ENCODE data around the gene MYEOV. TPM values are rescaled to one million over a fixed set of nuclear protein-coding genes. Genes with fewer than 3 reads are reported as not detected.

Gene MYEOV
- total RNA-seq, 1 donor, result 0.86 TPM

GRCh38 chr11:69269926-69270697 is 23.8 kb upstream of the MYEOV start:
- TF ChIP-seq, protein P1, sequence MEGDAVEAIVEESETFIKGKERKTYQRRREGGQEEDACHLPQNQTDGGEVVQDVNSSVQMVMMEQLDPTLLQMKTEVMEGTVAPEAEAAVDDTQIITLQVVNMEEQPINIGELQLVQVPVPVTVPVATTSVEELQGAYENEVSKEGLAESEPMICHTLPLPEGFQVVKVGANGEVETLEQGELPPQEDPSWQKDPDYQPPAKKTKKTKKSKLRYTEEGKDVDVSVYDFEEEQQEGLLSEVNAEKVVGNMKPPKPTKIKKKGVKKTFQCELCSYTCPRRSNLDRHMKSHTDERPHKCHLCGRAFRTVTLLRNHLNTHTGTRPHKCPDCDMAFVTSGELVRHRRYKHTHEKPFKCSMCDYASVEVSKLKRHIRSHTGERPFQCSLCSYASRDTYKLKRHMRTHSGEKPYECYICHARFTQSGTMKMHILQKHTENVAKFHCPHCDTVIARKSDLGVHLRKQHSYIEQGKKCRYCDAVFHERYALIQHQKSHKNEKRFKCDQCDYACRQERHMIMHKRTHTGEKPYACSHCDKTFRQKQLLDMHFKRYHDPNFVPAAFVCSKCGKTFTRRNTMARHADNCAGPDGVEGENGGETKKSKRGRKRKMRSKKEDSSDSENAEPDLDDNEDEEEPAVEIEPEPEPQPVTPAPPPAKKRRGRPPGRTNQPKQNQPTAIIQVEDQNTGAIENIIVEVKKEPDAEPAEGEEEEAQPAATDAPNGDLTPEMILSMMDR (IDR thresholded peaks at IDR 0.05; ENCODE audit: insufficient read depth, low read depth, low read length), result no peak
- no peak overlapping the region for H3K4me3 ChIP-seq (ENCODE audit: low read depth, low read length)
- DNase-seq (ENCODE audit: low read depth), result no peak

DNA sequence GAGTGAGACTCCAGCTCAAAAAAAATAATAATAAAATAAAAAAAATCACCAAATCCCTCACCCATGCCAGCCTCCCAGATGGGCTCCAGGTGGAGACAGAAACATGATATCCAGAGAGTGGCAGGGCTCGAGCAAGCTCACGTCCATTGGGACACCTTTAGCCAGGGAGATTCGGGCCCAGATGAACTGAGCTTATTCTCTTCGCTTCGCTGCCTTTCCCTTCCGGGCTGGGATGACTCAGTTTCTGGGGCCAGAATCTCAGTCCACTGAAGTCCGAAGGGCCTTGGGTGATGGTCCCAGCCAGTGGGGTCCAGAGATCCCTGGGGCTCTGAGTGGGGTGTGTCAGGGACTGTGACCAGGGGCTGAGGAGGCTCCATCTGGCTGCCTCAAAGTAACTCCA is 23.0 kb upstream of the MYEOV start:
- no peak overlapping the region for H3K4me3 ChIP-seq (ENCODE audit: low read depth, low read length)
- DNase-seq (ENCODE audit: low read depth), result no peak
- TF ChIP-seq, protein P1 (IDR thresholded peaks at IDR 0.05; ENCODE audit: insufficient read depth, low read depth, low read length), result no peak

- TF ChIP-seq, protein P1 (IDR thresholded peaks at IDR 0.05; ENCODE audit: insufficient read depth, low read depth, low read length), result no peak
- no peak overlapping the region for H3K4me3 ChIP-seq (ENCODE audit: low read depth, low read length)
- DNase-seq (ENCODE audit: low read depth), result no peak
Observed at GRCh38 chr11:69272055-69272454, 21.9 kb upstream of the MYEOV start.

DNA sequence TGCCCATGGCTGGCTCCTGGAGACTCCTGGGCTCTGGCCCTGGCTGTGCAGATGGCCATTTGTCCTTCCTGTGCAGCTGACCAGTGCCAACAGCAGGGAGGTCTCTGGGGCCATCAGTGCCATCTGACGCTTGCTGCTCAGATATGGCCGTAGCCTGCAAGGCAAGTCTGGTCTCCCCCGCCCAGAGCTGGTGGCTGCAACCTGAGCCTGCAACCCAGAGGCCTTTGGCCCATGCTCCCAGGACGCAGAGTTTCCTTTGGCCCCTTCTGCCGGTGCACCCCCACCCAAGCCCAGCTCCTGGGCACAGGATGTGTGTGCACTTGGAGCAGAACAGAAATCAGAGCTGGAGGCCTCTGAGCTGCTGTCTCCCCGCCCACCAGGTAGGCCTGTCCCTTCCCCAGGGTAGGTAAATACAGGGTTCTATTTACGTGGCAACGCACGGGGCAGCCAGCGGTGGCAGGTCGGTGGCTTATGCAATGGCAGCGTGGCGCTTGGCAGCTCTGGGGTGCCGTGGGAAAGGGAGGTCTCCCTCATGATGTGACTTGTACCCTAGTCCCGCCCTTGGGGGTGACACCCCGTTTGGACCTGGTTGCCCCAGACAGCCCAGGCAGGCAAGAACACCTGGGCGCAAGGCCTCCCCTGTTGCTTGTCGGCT is 21.0 kb upstream of the MYEOV start:
- TF ChIP-seq, protein P1 (IDR thresholded peaks at IDR 0.05; ENCODE audit: insufficient read depth, low read depth, low read length), result no peak
- no peak for DNase-seq (ENCODE audit: low read depth)
- H3K4me3 ChIP-seq (ENCODE audit: low read depth, low read length), result no peak overlapping the region

DNA sequence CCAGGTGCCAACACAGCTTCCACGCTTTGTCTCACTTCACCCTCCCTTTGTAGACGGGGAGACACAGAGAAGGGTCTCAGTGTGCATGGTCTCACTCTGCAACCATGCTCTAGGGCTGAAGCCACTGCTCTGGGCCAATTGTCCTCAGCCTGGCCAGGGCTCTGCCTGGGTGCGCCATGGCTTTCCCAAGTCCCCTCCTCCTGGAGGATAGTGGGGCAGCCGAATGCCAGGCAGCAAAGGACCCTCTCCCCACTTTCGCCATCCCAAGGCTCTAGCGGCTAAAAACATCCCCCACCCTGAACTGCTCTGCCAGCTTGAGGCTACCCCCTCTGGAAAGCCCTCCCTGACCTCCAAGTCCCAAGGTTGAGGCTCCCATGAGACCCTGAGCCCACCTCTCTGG is 20.4 kb upstream of the MYEOV start:
- DNase-seq (ENCODE audit: low read depth), result no peak
- TF ChIP-seq, protein P1 (IDR thresholded peaks at IDR 0.05; ENCODE audit: insufficient read depth, low read depth, low read length), result no peak
- no peak overlapping the region for H3K4me3 ChIP-seq (ENCODE audit: low read depth, low read length)

- TF ChIP-seq, protein P1 (IDR thresholded peaks at IDR 0.05; ENCODE audit: insufficient read depth, low read depth, low read length), result no peak
- no peak for DNase-seq (ENCODE audit: low read depth)
- no peak overlapping the region for H3K4me3 ChIP-seq (ENCODE audit: low read depth, low read length)
Observed at GRCh38 chr11:69274531-69275016, 19.4 kb upstream of the MYEOV start.
